Pancreas (tissue), 10 donors: Measurements from ENCODE around the gene ASZ1. TPM values are rescaled to one million over a fixed set of nuclear protein-coding genes. Genes with fewer than 3 reads are reported as not detected.

Source experiments
- ATAC-seq, 4 donors: fragments of 200-7000 bp; cut with Tn5 transposase; one replicate each; pipeline versions ENCODE4 v1.8.0 to v1.9.1; 2020; ENCODE audit warnings: mild to moderate bottlenecking in 4 of 4, moderate library complexity in 4 of 4
- DNase-seq, 6 donors: peaks; one replicate each; pipeline ENCODE4 v3.0.0-alpha.2; 2020
- FAIRE-seq: peaks from 2 replicates; lab custom pipeline; 2012; peaks lifted over from hg19 to GRCh38; lab: Jason Lieb, UNC
- H3K27ac ChIP-seq, 4 donors: fragments of 200-600 bp; sonication (generic); 1 replicate in 3 of 4; 2 replicates in 1 of 4; pipeline versions ENCODE4 v1.5.0 to v1.8.0; 2020
- H3K27me3 ChIP-seq, 4 donors: fragments of 200-600 bp; one replicate each; pipeline ENCODE4 v1.8.0; 2021
- H3K36me3 ChIP-seq, 3 donors: fragments of 200-600 bp; sonication (generic) in 1 of 3; one replicate each; pipeline versions ENCODE4 v1.5.0 to v1.8.0; 2020 to 2021
- H3K4me1 ChIP-seq, 3 donors: fragments of 200-600 bp; one replicate each; pipeline ENCODE4 v1.8.0; 2021
- H3K4me3 ChIP-seq, 4 donors: fragments of 200-600 bp; sonication (generic) in 2 of 4; one replicate each; pipeline versions ENCODE4 v1.5.0 to v1.8.0; 2020 to 2021
- H3K9me3 ChIP-seq, 4 donors: fragments of 200-600 bp; one replicate each; pipeline ENCODE4 v1.8.0; 2021
- WGBS, 2 donors: extraction: QIAGEN DNeasy Blood & Tissue Kit; methylation state at CpG; one replicate each; pipeline ENCODE4 v1.1.7; 2013; 5-methylcytosine and 5-hydroxymethylcytosine counted together
- intact Hi-C, 3 donors: fragments of 100-400 bp; cut with DNase I; formaldehyde crosslinking; loops; one replicate each; pipeline versions ENCODE4 v1.11.1 to v1.14.2; 2022
- polyA plus RNA-seq, 2 donors: library from polyadenylated mRNA; stranded (reverse); fragments of 200-250 nt; gene quantifications; one replicate each; pipeline ENCODE4 v1.2.3, GENCODE V29; 2013
- total RNA-seq, 6 donors: library from RNA; stranded (reverse); fragmentation: NEBNext Ultra II Directional in 4 of 6; extraction: Animal tissue kit (Norgen Biotek cat#: 25700) in 4 of 6; gene quantifications; one replicate each; pipeline versions ENCODE4 v1.2.1 to v1.2.4, GENCODE V29; 2021 to 2023
- TF ChIP-seq, protein P1 (sequence below), 4 donors: fragments of 200-600 bp; sonication (generic) in 3 of 4; IDR thresholded peaks; one replicate each; pipeline versions ENCODE4 v1.5.0 to v1.8.0; 2021; ENCODE audit warnings: antibody characterized with exemption in 4 of 4
- donor health status: healthy with polysubstance abuse.
- donor health status: DM: no; HTN: no; CAD: no; lungs with moderate emphysema.
- donor health status: DM: no; HTN: no; CAD: no.
- donor health status: control.
- donor health status: control.
- donor health status: Bipolar disorder and iron deficiency.
- donor health status: DM: yes; HTN: yes; CAD: no.
- donor health status: DM: no; HTN: no; CAD: no.
- donor health status: DM: no; HTN: no; CAD: no.
- donor health status: DM: yes; HTN: yes; CAD: no.

Gene ASZ1
- total and polyA plus RNA-seq, 8 donors, result not detected

DNA sequence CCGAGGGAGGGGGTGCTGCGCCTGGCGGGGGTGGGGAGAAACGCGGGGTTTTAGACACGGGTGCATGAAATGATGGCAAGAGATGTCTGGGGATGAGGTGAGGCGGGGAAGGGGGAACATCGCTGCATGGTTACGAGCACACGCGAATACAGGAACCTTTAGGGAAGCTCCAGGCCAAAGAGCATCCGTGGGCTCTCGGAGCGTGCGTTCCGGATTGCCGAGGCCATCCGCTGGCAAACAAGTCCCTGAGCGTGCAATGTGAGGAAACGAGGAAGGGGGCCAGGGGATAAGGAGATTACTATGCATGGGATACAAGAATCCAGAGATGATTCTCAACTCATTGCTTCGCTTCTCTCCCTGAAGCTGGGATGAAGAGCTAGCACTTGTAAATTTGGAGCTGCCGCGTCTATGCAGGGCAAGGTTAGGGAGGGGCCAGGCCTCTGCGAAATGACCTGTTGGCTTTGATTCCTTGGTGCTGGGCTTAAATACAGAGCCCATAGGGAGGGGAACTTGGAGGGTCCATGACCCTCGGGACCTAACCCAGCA, 103.9 kb downstream of the ASZ1 start:
- no peaks in the 10 kb centered on the region for H3K36me3 ChIP-seq
- FAIRE-seq (no peak), ATAC-seq (peak in 3 of 4 donors; percentile 16 to 23 (median 21)), DNase-seq (no peak)
- H3K4me1 ChIP-seq, result peaks cover 0 to 6% (median 0%) of the 10 kb centered on the region in 3 donors
- peaks cover 0 to 8% (median 3%) of the 10 kb centered on the region in 4 donors for H3K27me3 ChIP-seq
- no peaks in the 10 kb centered on the region for H3K9me3 ChIP-seq
- TF ChIP-seq, protein P1, sequence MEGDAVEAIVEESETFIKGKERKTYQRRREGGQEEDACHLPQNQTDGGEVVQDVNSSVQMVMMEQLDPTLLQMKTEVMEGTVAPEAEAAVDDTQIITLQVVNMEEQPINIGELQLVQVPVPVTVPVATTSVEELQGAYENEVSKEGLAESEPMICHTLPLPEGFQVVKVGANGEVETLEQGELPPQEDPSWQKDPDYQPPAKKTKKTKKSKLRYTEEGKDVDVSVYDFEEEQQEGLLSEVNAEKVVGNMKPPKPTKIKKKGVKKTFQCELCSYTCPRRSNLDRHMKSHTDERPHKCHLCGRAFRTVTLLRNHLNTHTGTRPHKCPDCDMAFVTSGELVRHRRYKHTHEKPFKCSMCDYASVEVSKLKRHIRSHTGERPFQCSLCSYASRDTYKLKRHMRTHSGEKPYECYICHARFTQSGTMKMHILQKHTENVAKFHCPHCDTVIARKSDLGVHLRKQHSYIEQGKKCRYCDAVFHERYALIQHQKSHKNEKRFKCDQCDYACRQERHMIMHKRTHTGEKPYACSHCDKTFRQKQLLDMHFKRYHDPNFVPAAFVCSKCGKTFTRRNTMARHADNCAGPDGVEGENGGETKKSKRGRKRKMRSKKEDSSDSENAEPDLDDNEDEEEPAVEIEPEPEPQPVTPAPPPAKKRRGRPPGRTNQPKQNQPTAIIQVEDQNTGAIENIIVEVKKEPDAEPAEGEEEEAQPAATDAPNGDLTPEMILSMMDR (IDR thresholded peaks at IDR 0.05), result no peak
- intact Hi-C loops, result no loop called here
- peak overlapping the region; percentile 8 to 44 (median 18) for H3K4me3 ChIP-seq
- 1 to 2% methylated on average over 23 to 25 of the region's 25 CpGs for WGBS, 2 donors
- H3K27ac ChIP-seq, result no peak overlapping the region

DNA sequence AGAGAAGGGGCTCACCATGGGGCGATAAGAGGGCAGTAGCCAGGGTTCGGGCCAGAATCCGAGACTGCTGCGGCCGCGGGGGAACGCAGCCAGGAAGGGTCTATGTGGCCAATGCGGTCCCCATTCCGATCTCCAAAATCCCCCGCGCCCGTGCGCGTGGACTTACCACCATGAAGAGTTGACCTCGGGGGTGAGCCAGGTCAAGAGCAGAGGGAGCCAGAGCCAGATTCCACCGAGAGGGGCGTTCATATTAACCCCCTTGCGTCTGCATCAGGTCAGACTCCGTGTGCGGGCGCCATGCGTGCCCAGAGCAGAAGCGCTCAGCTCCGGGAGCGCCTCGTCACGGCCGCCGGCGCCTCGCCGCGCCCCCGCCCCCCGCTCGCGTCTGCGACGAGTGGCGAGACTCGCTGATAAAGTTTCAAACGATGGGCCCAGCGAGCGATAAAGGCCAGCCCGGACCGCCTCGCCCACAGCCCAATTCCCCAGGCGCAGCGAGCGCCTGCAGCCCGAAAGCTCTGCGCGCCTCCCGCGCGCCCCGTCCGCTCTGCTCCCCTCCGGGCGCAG, 104.5 kb downstream of the ASZ1 start, which contains the start of gene WNT2:
Gene WNT2, minus strand, starts transcription at position 318 of the 564 bp plus-strand sequence. Its CDS starts 69 bp downstream, at position 249.
- H3K4me1 ChIP-seq, result peaks cover 0 to 6% (median 0%) of the 10 kb centered on the region in 3 donors
- TF ChIP-seq, protein P1 (IDR thresholded peaks at IDR 0.05), result no peak
- H3K4me3 ChIP-seq, result peak within 1 kb of the TSS; percentile 8 to 44 (median 21)
- 0 to 2% methylated on average over 47 to 60 of the region's 60 CpGs for WGBS, 2 donors
- peaks cover 0 to 8% (median 3%) of the 10 kb centered on the region in 4 donors for H3K27me3 ChIP-seq
- H3K27ac ChIP-seq, result no peak within 1 kb of the TSS
- H3K36me3 ChIP-seq, result no peaks in the 10 kb centered on the region
- no peaks in the 10 kb centered on the region for H3K9me3 ChIP-seq
- DNase-seq (peak in 1 of 6 donors; percentile 60), ATAC-seq (peak in 2 of 4 donors; percentile 20 to 39), FAIRE-seq (no peak)
- intact Hi-C loops, result no loop called here

DNA sequence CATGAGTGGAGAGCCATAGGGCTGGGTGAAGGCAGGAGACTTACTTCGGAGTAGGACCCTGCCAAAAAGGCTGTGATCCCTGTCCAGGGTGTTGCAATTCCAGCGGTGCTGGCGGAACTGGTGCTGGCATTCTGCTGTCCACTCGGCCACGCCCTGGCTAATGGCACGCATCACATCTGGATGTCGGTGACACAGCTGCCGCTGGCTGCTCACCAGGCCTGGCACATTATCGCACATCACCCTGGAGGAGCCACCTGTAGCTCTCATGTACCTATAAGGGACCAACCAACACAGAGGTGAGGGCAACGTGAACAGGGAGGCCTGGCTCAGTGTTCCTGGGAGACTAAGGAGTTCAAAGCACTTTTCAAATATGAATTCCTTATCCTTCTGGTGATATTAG, 106.8 kb downstream of the ASZ1 start:
- 79 to 82% methylated on average over 10 of the region's 10 CpGs for WGBS, 2 donors
- FAIRE-seq (no peak), ATAC-seq (no peak), DNase-seq (no peak)
- H3K27ac ChIP-seq, result no peak overlapping the region
- H3K36me3 ChIP-seq, result no peaks in the 10 kb centered on the region
- H3K27me3 ChIP-seq, result peaks cover 0 to 8% (median 3%) of the 10 kb centered on the region in 4 donors
- intact Hi-C loops, result no loop called here
- H3K4me1 ChIP-seq, result peaks cover 0 to 6% (median 0%) of the 10 kb centered on the region in 3 donors
- TF ChIP-seq, protein P1 (IDR thresholded peaks at IDR 0.05), result no peak
- H3K9me3 ChIP-seq, result no peaks in the 10 kb centered on the region
- H3K4me3 ChIP-seq, result no peak overlapping the region

GRCh38 chr7:117319181-117319580, 108.1 kb downstream of the ASZ1 start:
- 80 to 82% methylated on average over 3 of the region's 3 CpGs for WGBS, 2 donors
- Histone ChIP-seq H3K4me1 (peaks cover 0 to 6% (median 0%) of the 10 kb centered on the region in 3 donors), H3K27ac (no peak overlapping the region), H3K9me3 (no peaks in the 10 kb centered on the region), H3K4me3 (no peak overlapping the region), H3K27me3 (peaks cover 0 to 8% (median 2%) of the 10 kb centered on the region in 4 donors), H3K36me3 (no peaks in the 10 kb centered on the region)
- DNase-seq, result no peak
- intact Hi-C loops, result no loop called here
- FAIRE-seq, result no peak
- ATAC-seq, result no peak
- TF ChIP-seq, protein P1 (IDR thresholded peaks at IDR 0.05), result no peak

- H3K4me1 ChIP-seq, result peaks cover 0 to 6% (median 0%) of the 10 kb centered on the region in 3 donors
- no peak overlapping the region for H3K4me3 ChIP-seq
- intact Hi-C loops, result no loop called here
- ATAC-seq (no peak), FAIRE-seq (peak; percentile 23), DNase-seq (no peak)
- TF ChIP-seq, protein P1 (IDR thresholded peaks at IDR 0.05), result no peak
- H3K9me3 ChIP-seq, result no peaks in the 10 kb centered on the region
- H3K27me3 ChIP-seq, result no peaks in the 10 kb centered on the region
- H3K36me3 ChIP-seq, result no peaks in the 10 kb centered on the region
- H3K27ac ChIP-seq, result no peak overlapping the region
Observed at GRCh38 chr7:117313582-117313981, 113.7 kb downstream of the ASZ1 start.
